NB4 (cell line): Measurements from ENCODE around the gene ANKRD30B.
"Not testable (repeated sequence)": the region's sequence is repeated elsewhere in the genome, so short reads cannot be mapped to it uniquely, and the experiment has no call there.

Source experiments
- POLR2A ChIP-seq: IDR thresholded peaks from 2 replicates; pipeline ENCODE4 v1.6.1; 2011; ENCODE audit warnings: mild to moderate bottlenecking; ENCODE audit not compliant: insufficient read length; ENCODE audit errors: extremely low read depth
- TF ChIP-seq, protein P1 (sequence below): IDR thresholded peaks from one replicate; pipeline ENCODE4 v1.5.1; 2012; ENCODE audit warnings: low read depth, low read length

DNA sequence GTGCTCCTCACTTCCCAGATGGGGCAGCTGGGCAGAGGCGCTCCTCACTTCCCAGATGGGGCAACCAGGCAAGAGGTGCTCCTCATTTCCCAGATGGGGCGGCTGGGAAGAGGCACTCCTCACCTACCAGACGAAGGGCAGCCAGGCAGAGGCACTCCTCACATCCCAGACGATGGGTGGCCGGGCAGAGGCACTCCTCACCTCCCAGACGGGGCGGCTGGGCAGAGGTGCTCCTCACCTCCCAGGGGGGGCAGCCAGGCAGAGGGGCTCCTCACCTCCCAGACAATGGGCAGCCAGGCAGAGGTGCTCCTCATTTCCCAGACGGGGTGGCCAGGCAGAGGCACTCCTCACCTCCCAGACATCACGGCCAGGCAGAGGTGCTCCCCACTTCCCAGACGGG is 110.5 kb downstream of the ANKRD30B start:
- TF ChIP-seq, protein P1, sequence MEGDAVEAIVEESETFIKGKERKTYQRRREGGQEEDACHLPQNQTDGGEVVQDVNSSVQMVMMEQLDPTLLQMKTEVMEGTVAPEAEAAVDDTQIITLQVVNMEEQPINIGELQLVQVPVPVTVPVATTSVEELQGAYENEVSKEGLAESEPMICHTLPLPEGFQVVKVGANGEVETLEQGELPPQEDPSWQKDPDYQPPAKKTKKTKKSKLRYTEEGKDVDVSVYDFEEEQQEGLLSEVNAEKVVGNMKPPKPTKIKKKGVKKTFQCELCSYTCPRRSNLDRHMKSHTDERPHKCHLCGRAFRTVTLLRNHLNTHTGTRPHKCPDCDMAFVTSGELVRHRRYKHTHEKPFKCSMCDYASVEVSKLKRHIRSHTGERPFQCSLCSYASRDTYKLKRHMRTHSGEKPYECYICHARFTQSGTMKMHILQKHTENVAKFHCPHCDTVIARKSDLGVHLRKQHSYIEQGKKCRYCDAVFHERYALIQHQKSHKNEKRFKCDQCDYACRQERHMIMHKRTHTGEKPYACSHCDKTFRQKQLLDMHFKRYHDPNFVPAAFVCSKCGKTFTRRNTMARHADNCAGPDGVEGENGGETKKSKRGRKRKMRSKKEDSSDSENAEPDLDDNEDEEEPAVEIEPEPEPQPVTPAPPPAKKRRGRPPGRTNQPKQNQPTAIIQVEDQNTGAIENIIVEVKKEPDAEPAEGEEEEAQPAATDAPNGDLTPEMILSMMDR = not testable (repeated sequence)
- TF ChIP-seq POLR2A = not testable (repeated sequence)
